HG02973 (cell line): Measurements from ENCODE around the gene CARD11.
"Not testable (repeated sequence)": the region's sequence is repeated elsewhere in the genome, so short reads cannot be mapped to it uniquely, and the experiment has no call there.

ENCODE experiments used
- ATAC-seq: cut with Tn5 transposase; IDR thresholded peaks from one replicate; pipeline ENCODE4 v1.9.1; 2021; ENCODE audit warnings: moderate library complexity; ENCODE audit not compliant: unreplicated experiment

Gene CARD11

GRCh38 chr7:3021825-3022224 is 21.8 kb downstream of the CARD11 start:
- no peak for ATAC-seq

- ATAC-seq: not testable (repeated sequence)
Observed at GRCh38 chr7:3021224-3021623, 22.4 kb downstream of the CARD11 start.

GRCh38 chr7:3020416-3020815 is 23.3 kb downstream of the CARD11 start:
- no peak for ATAC-seq

- no peak for ATAC-seq
Observed at GRCh38 chr7:3019801-3020200, 23.9 kb downstream of the CARD11 start.

GRCh38 chr7:3013975-3014792 is 29.5 kb downstream of the CARD11 start:
- no peak for ATAC-seq

GRCh38 chr7:3011211-3011852 is 32.3 kb downstream of the CARD11 start:
- no peak for ATAC-seq

GRCh38 chr7:3010161-3010560 is 33.5 kb downstream of the CARD11 start:
- ATAC-seq: no peak

GRCh38 chr7:3009086-3009485 is 34.6 kb downstream of the CARD11 start:
- ATAC-seq: no peak

GRCh38 chr7:3008386-3008785 is 35.3 kb downstream of the CARD11 start:
- ATAC-seq: no peak

- ATAC-seq: no peak
Observed at GRCh38 chr7:3007696-3008095, 36.0 kb downstream of the CARD11 start.

GRCh38 chr7:3005257-3005656 is 38.4 kb downstream of the CARD11 start:
- ATAC-seq: no peak

GRCh38 chr7:3003936-3004335 is 39.7 kb downstream of the CARD11 start:
- ATAC-seq: no peak

- no peak for ATAC-seq
Observed at GRCh38 chr7:3002631-3003030, 41.0 kb downstream of the CARD11 start.

- no peak for ATAC-seq
Observed at GRCh38 chr7:3000566-3000965, 43.1 kb downstream of the CARD11 start.

GRCh38 chr7:2999078-2999500 is 44.6 kb downstream of the CARD11 start:
- ATAC-seq: no peak

- no peak for ATAC-seq
Observed at GRCh38 chr7:2997014-2997413, 46.7 kb downstream of the CARD11 start.

- no peak for ATAC-seq
Observed at GRCh38 chr7:2996141-2996540, 47.5 kb downstream of the CARD11 start.

GRCh38 chr7:2993868-2994267 is 49.8 kb downstream of the CARD11 start:
- no peak for ATAC-seq

GRCh38 chr7:2993396-2993795 is 50.3 kb downstream of the CARD11 start:
- ATAC-seq: no peak

GRCh38 chr7:2990949-2991470 is 52.7 kb downstream of the CARD11 start:
- no peak for ATAC-seq

GRCh38 chr7:2986561-2986960 is 57.1 kb downstream of the CARD11 start:
- ATAC-seq: no peak

GRCh38 chr7:2985866-2986265 is 57.8 kb downstream of the CARD11 start:
- no peak for ATAC-seq
